MM.1S (cell line): ENCODE measurements around the gene PNLIPRP1.

ENCODE experiments used
- DNase-seq: peaks from one replicate; pipeline ENCODE4 v3.0.0-alpha.2; 2015
- H2AFZ ChIP-seq: fragments of 300-600 bp; sonication (generic); 2 replicates; pipeline ENCODE4 v1.6.0; 2016; ENCODE audit warnings: antibody characterized with exemption, low read length
- H3F3A ChIP-seq: fragments of 300-600 bp; sonication (generic); 2 replicates; pipeline ENCODE4 v1.6.1; 2016; ENCODE audit warnings: mild to moderate bottlenecking, antibody characterized with exemption, low read length, moderate library complexity, mixed read lengths; ENCODE audit not compliant: insufficient read depth
- H3K27ac ChIP-seq: fragments of 300-600 bp; sonication (generic); 2 replicates; pipeline ENCODE4 v1.5.1; 2016; ENCODE audit warnings: mild to moderate bottlenecking, low read length
- H3K27me3 ChIP-seq: fragments of 300-600 bp; sonication (generic); replicated peaks from 2 replicates; pipeline ENCODE4 v1.6.0; 2016; ENCODE audit warnings: low read length; ENCODE audit not compliant: insufficient read depth
- H3K36me3 ChIP-seq: fragments of 300-600 bp; sonication (generic); replicated peaks from 2 replicates; pipeline ENCODE4 v1.6.1; 2016; ENCODE audit warnings: mild to moderate bottlenecking, low read length, mixed read lengths; ENCODE audit not compliant: insufficient read depth
- H3K4me1 ChIP-seq: fragments of 300-600 bp; sonication (generic); 2 replicates; pipeline ENCODE4 v1.6.1; 2016; ENCODE audit warnings: low read length, mixed read lengths
- H3K4me2 ChIP-seq: fragments of 300-600 bp; sonication (generic); 2 replicates; pipeline ENCODE4 v1.6.0; 2016; ENCODE audit warnings: low read depth, low read length
- H3K4me3 ChIP-seq: fragments of 300-600 bp; sonication (generic); 2 replicates; pipeline ENCODE4 v1.5.1; 2016; ENCODE audit warnings: low read length, mixed read lengths
- H3K79me2 ChIP-seq: fragments of 300-600 bp; sonication (generic); 2 replicates; pipeline ENCODE4 v1.6.1; 2016; ENCODE audit warnings: mixed run types, low read length, mixed read lengths
- H3K9ac ChIP-seq: fragments of 300-600 bp; sonication (generic); 2 replicates; pipeline ENCODE4 v1.6.1; 2016; ENCODE audit warnings: low read length, mixed read lengths
- H3K9me2 ChIP-seq: fragments of 300-600 bp; sonication (generic); replicated peaks from 2 replicates; pipeline ENCODE4 v1.6.1; 2016; ENCODE audit warnings: mild to moderate bottlenecking, low read length, mixed read lengths; ENCODE audit not compliant: insufficient read depth
- H3K9me3 ChIP-seq: fragments of 300-600 bp; sonication (generic); replicated peaks from 2 replicates; pipeline ENCODE4 v1.6.1; 2016; ENCODE audit warnings: mild to moderate bottlenecking, low read length, mixed read lengths; ENCODE audit not compliant: insufficient read depth
- H4K20me1 ChIP-seq: fragments of 300-600 bp; sonication (generic); 2 replicates; pipeline ENCODE4 v1.6.1; 2016; ENCODE audit warnings: mild to moderate bottlenecking, low read length, moderate library complexity, mixed read lengths; ENCODE audit not compliant: insufficient read depth
- CTCF ChIP-seq: fragments of 300-600 bp; sonication (generic); IDR thresholded peaks from 2 replicates; pipeline ENCODE4 v1.5.1; 2016; ENCODE audit warnings: antibody characterized with exemption, low read length, mixed read lengths
- EZH2 ChIP-seq: fragments of 300-600 bp; sonication (generic); optimal IDR thresholded peaks from 2 replicates; pipeline ENCODE3; 2017; ENCODE audit warnings: low read depth, mild to moderate bottlenecking, antibody characterized with exemption, low read length, mixed read lengths
- EZH2phosphoT487 ChIP-seq: fragments of 300-600 bp; sonication (generic); IDR thresholded peaks from 2 replicates; pipeline ENCODE4 v1.6.1; 2018; ENCODE audit warnings: antibody characterized with exemption, low read length

PNLIPRP1 gene

GRCh38 chr10:116631871-116632295 lies 41.1 kb downstream of the PNLIPRP1 start:
- no peak overlapping the region for H3K4me3 ChIP-seq
- H3K36me3 ChIP-seq = no peaks in the 10 kb centered on the region
- no peak overlapping the region for H3K9ac ChIP-seq

GRCh38 chr10:116632596-116633215 lies 41.9 kb downstream of the PNLIPRP1 start:
- Histone ChIP-seq H3K9me3 (no peaks in the 10 kb centered on the region), H3K4me2 (no peak overlapping the region), H3K36me3 (no peaks in the 10 kb centered on the region), H3K9me2 (no peaks in the 10 kb centered on the region), H3K27ac (no peak overlapping the region), H3K9ac (no peak overlapping the region), H4K20me1 (no peaks in the 10 kb centered on the region), H3K27me3 (no peaks in the 10 kb centered on the region), H3K79me2 (no peaks in the 10 kb centered on the region), H3K4me1 (no peaks in the 10 kb centered on the region), H3K4me3 (no peak overlapping the region), H3F3A (no peaks in the 10 kb centered on the region), H2AFZ (no peak overlapping the region)
- TF ChIP-seq EZH2phosphoT487 (no peak), EZH2 (no peak), CTCF (no peak)
- DNase-seq = no peak

More at GRCh38 chr10:116631871-116632295, 41.1 kb downstream of the PNLIPRP1 start:
- no peak overlapping the region for H2AFZ ChIP-seq
- TF ChIP-seq EZH2 (no peak), CTCF (no peak), EZH2phosphoT487 (no peak)
- no peaks in the 10 kb centered on the region for H3F3A ChIP-seq
- H3K27me3 ChIP-seq = no peaks in the 10 kb centered on the region
- no peak for DNase-seq
- no peaks in the 10 kb centered on the region for H3K4me1 ChIP-seq
- H3K9me2 ChIP-seq = no peaks in the 10 kb centered on the region
- H3K4me2 ChIP-seq = no peak overlapping the region
- no peaks in the 10 kb centered on the region for H3K79me2 ChIP-seq
- H4K20me1 ChIP-seq = no peaks in the 10 kb centered on the region
- no peak overlapping the region for H3K27ac ChIP-seq
- no peaks in the 10 kb centered on the region for H3K9me3 ChIP-seq

- H3K4me1 ChIP-seq = no peaks in the 10 kb centered on the region
Observed at GRCh38 chr10:116633216-116633600, 42.4 kb downstream of the PNLIPRP1 start.

More at GRCh38 chr10:116633216-116633600, 42.4 kb downstream of the PNLIPRP1 start:
- no peak overlapping the region for H3K27ac ChIP-seq
- no peak overlapping the region for H3K9ac ChIP-seq
- H3K4me2 ChIP-seq = no peak overlapping the region
- H3K27me3 ChIP-seq = no peaks in the 10 kb centered on the region
- H3K9me3 ChIP-seq = no peaks in the 10 kb centered on the region
- no peaks in the 10 kb centered on the region for H3F3A ChIP-seq
- no peak overlapping the region for H2AFZ ChIP-seq
- H3K4me3 ChIP-seq = no peak overlapping the region
- TF ChIP-seq CTCF = no peak
- TF ChIP-seq EZH2 = no peak
- TF ChIP-seq EZH2phosphoT487 = no peak
- no peaks in the 10 kb centered on the region for H3K36me3 ChIP-seq
- H4K20me1 ChIP-seq = no peaks in the 10 kb centered on the region
- DNase-seq = no peak
- H3K79me2 ChIP-seq = no peaks in the 10 kb centered on the region
- H3K9me2 ChIP-seq = no peaks in the 10 kb centered on the region
